DND-41 (cell line): Measurements from ENCODE around the gene SHC4.

Experiments
- ATAC-seq: fragments of 200-7000 bp; cut with Tn5 transposase; 3 replicates; pipeline ENCODE4 v1.9.1; 2021; ENCODE audit warnings: low read depth; ENCODE audit not compliant: insufficient read depth
- DNase-seq: peaks from one replicate; pipeline ENCODE4 v3.0.0-alpha.2; 2020
- H2AFZ ChIP-seq: 2 replicates; pipeline ENCODE4 v1.6.0; 2012; ENCODE audit warnings: low read depth, low read length
- H3K27ac ChIP-seq: 2 replicates; pipeline ENCODE4 v1.5.1; 2012; ENCODE audit warnings: low read length, inconsistent platforms
- H3K27me3 ChIP-seq: fragments of 200-600 bp; sonication (generic); 2 replicates; pipeline ENCODE4 v1.6.0; 2012; ENCODE audit warnings: low read length, mild to moderate bottlenecking, inconsistent platforms; ENCODE audit not compliant: insufficient read depth, poor library complexity
- H3K36me3 ChIP-seq: 2 replicates; pipeline ENCODE4 v1.5.1; 2012; ENCODE audit warnings: low read length, inconsistent platforms; ENCODE audit not compliant: insufficient read depth
- H3K4me1 ChIP-seq: 2 replicates; pipeline ENCODE4 v1.5.1; 2012; ENCODE audit warnings: mild to moderate bottlenecking, low read length; ENCODE audit not compliant: insufficient read depth
- H3K4me2 ChIP-seq: 2 replicates; pipeline ENCODE4 v1.6.0; 2012; ENCODE audit warnings: mild to moderate bottlenecking, moderate library complexity, low read length, inconsistent platforms; ENCODE audit not compliant: insufficient read depth
- H3K4me3 ChIP-seq, 2 experiments: fragments of 200-600 bp in 1 of 2; shearing (Covaris generic) in 1 of 2; 2 replicates each; pipeline ENCODE4 v1.5.1; 2012 to 2016; ENCODE audit warnings: inconsistent platforms in 2 of 2, low read length in 2 of 2, mild to moderate bottlenecking in 2 of 2, low read depth in 1 of 2, moderate library complexity in 1 of 2
- H3K79me2 ChIP-seq: 2 replicates; pipeline ENCODE4 v1.6.0; 2012; ENCODE audit warnings: low read length, inconsistent platforms; ENCODE audit not compliant: insufficient read depth
- H3K9ac ChIP-seq: 2 replicates; pipeline ENCODE4 v1.6.0; 2012; ENCODE audit warnings: low read depth, mild to moderate bottlenecking, inconsistent platforms, low read length, moderate library complexity
- H3K9me3 ChIP-seq: 2 replicates; pipeline ENCODE4 v1.5.1; 2012; ENCODE audit warnings: low read length, moderate library complexity, mild to moderate bottlenecking, inconsistent platforms; ENCODE audit not compliant: insufficient read depth, severe bottlenecking
- H4K20me1 ChIP-seq: 2 replicates; pipeline ENCODE4 v1.6.0; 2012; ENCODE audit warnings: low read length; ENCODE audit not compliant: insufficient read depth
- EZH2 ChIP-seq: IDR thresholded peaks from 3 replicates; pipeline ENCODE4 v1.6.1; 2012; ENCODE audit warnings: borderline replicate concordance, low read depth, mild to moderate bottlenecking, moderate library complexity, low read length, inconsistent platforms; ENCODE audit not compliant: severe bottlenecking
- TF ChIP-seq, protein P1 (sequence below): IDR thresholded peaks from 2 replicates; pipeline ENCODE4 v1.5.1; 2012; ENCODE audit warnings: borderline replicate concordance, low read length, moderate library complexity, mild to moderate bottlenecking; ENCODE audit not compliant: poor library complexity, severe bottlenecking; ENCODE audit errors: extremely low read depth

SHC4 gene

DNA sequence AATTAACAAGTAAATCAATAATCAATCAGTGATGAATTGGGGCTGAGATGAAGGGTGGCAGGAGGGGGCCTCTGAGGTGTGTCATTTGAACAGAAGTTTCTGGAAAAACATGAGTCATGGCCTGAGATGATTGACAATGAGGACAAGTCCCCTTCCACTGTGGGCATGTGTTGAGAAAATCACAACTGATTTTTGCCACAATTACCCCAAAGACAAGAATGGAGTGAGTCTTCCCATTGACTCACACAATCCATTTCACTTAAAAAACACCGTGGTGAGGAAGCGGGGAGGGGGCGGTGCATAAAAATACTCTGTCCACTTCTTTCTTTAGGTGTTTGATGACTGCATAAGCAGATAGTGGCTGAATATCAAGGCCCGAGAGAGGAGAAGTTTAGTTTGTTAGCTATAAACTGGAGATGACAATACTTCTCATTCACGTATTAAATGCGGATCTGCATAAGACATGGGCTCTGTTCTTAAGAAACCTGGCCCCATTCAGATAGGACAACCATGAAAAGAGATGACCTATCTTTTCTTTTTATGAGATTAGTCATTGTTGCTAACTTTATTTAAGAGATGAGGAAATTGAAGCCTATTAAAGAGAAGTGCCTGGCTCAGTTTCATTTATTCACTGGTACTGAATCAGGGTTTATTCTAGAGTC, 34.7 kb downstream of the SHC4 start:
- Histone ChIP-seq H2AFZ (no peak overlapping the region), H3K9ac (no peak overlapping the region), H3K79me2 (no peaks in the 10 kb centered on the region), H3K9me3 (no peaks in the 10 kb centered on the region), H3K27me3 (no peaks in the 10 kb centered on the region), H3K36me3 (no peaks in the 10 kb centered on the region), H3K27ac (no peak overlapping the region), H3K4me1 (no peaks in the 10 kb centered on the region; the same call in 1 of the 2 replicates), H3K4me2 (no peak overlapping the region), H3K4me3 (no peak overlapping the region), H4K20me1 (no peaks in the 10 kb centered on the region)
- ATAC-seq (no peak), DNase-seq (no peak)
- TF ChIP-seq EZH2 = no peak
- TF ChIP-seq, protein P1, sequence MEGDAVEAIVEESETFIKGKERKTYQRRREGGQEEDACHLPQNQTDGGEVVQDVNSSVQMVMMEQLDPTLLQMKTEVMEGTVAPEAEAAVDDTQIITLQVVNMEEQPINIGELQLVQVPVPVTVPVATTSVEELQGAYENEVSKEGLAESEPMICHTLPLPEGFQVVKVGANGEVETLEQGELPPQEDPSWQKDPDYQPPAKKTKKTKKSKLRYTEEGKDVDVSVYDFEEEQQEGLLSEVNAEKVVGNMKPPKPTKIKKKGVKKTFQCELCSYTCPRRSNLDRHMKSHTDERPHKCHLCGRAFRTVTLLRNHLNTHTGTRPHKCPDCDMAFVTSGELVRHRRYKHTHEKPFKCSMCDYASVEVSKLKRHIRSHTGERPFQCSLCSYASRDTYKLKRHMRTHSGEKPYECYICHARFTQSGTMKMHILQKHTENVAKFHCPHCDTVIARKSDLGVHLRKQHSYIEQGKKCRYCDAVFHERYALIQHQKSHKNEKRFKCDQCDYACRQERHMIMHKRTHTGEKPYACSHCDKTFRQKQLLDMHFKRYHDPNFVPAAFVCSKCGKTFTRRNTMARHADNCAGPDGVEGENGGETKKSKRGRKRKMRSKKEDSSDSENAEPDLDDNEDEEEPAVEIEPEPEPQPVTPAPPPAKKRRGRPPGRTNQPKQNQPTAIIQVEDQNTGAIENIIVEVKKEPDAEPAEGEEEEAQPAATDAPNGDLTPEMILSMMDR = no peak

DNA sequence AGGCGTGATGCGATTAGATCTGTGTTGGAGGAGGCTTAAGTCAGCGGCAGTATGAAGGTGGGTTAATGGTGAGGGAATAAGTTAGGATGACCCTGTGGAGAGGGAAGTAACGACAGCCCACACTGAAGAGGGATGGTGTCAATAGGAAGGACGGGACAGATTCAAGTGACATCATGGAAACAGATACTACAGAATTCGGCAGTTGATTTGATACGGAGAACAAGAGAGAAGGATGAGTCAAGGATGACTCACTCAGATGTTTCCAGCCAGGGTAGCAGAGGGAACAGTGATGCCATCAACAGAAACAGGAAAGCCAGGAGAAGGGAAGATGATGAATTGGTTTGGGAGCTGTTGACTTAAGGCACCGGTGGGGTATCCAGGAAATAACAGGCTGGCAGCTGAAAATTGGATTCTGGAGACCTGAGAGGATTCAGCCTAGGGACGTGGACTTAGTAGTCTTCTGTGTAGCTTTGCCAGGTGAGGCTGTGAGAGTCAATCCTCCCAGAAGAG, 38.0 kb downstream of the SHC4 start:
- Histone ChIP-seq H3K9me3 (no peaks in the 10 kb centered on the region), H3K4me3 (no peak overlapping the region), H3K4me1 (no peaks in the 10 kb centered on the region; the same call in 1 of the 2 replicates), H3K36me3 (no peaks in the 10 kb centered on the region), H3K27me3 (no peaks in the 10 kb centered on the region), H2AFZ (no peak overlapping the region), H3K27ac (no peak overlapping the region), H3K4me2 (no peak overlapping the region), H3K9ac (no peak overlapping the region), H4K20me1 (no peaks in the 10 kb centered on the region), H3K79me2 (no peaks in the 10 kb centered on the region)
- no peak for DNase-seq
- no peak for ATAC-seq
- TF ChIP-seq, protein P1 = no peak
- no peak for TF ChIP-seq EZH2

DNA sequence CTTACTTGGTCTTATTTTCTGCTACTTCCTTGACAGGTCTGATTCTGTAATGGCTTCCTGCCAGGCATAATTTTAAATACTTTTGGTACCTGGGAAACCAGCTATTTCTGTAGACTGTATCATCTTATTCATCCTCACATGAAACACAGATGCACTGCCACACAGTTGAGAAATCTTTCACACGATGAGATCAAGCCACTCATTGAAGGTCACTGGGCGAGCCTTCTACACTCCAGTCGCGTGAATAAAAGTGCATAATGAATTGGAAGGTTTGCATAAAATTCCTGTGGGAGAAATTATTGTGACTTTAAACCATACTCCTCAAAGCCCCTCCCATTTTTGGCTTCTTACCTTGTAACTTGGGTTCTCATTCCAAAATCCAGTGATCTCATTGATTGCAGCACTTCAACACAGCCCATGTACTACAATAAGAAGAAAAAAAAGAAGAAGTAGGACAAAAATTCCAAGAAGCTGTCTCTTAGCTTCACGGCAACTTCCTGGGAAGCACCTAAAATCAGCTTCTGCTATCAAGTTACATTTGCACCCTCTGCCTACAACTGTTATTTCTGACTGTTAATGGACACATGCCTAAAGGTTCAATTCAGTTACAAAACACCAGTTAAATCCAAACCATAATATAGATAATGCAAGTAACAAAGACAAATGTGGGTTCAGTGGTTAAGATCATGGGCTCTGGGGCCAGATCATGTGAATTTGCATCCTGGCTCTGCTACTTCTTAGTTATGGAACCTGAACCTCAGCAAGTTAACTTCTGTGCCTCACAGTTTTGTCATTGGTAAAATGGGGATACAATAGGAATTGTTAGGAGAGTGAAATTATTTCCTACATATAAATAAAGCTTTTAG, 39.0 kb downstream of the SHC4 start:
- no peak overlapping the region for H3K27ac ChIP-seq
- no peak overlapping the region for H3K4me2 ChIP-seq
- no peaks in the 10 kb centered on the region for H3K79me2 ChIP-seq
- DNase-seq (no peak), ATAC-seq (no peak)
- H3K4me3 ChIP-seq = no peak overlapping the region
- H3K9ac ChIP-seq = no peak overlapping the region
- no peaks in the 10 kb centered on the region for H3K9me3 ChIP-seq
- H3K27me3 ChIP-seq = no peaks in the 10 kb centered on the region
- no peaks in the 10 kb centered on the region for H3K36me3 ChIP-seq
- H3K4me1 ChIP-seq = no peaks in the 10 kb centered on the region; the same call in 1 of the 2 replicates
- TF ChIP-seq, protein P1 = no peak
- TF ChIP-seq EZH2 = no peak
- H4K20me1 ChIP-seq = no peaks in the 10 kb centered on the region
- no peak overlapping the region for H2AFZ ChIP-seq
